Measurements from ENCODE around the gene HADHB. TPM values are rescaled to one million over a fixed set of nuclear protein-coding genes. Genes with fewer than 3 reads are reported as not detected.
A peak's percentile ranks its signal among the peaks of the same experiment; 100 is the strongest.

HADHB gene
- total RNA-seq, 3 donors from 2014 or later: 144 to 186 (median 149) TPM

GRCh38 chr2:26273501-26273900 is 28.8 kb downstream of the HADHB start:
- ATAC-seq: no peak
- TF ChIP-seq CTCF (IDR thresholded peaks at IDR 0.05): no peak

GRCh38 chr2:26274058-26274613 is 29.4 kb downstream of the HADHB start:
- no peaks in the 10 kb centered on the region for H3K9me3 ChIP-seq
- peak in 1 of 3 donors; percentile 48 for DNase-seq
- no peak overlapping the region for H3K4me3 ChIP-seq
- no peaks in the 10 kb centered on the region for H3K36me3 ChIP-seq (ENCODE audit: low read depth)
- no peaks in the 10 kb centered on the region for H3K4me1 ChIP-seq (ENCODE audit: low read depth)
- intact Hi-C loops (cut with DNase I, micrococcal nuclease): no loop called here
- ATAC-seq: peak; percentile 76
- TF ChIP-seq CTCF (IDR thresholded peaks at IDR 0.05): no peak

More at GRCh38 chr2:26273501-26273900, 28.8 kb downstream of the HADHB start:
- no peaks in the 10 kb centered on the region for H3K36me3 ChIP-seq (ENCODE audit: low read depth)
- no peak for DNase-seq
- H3K4me1 ChIP-seq (ENCODE audit: low read depth): no peaks in the 10 kb centered on the region
- H3K9me3 ChIP-seq: no peaks in the 10 kb centered on the region
- intact Hi-C loops (cut with DNase I, micrococcal nuclease): no loop called here
- H3K4me3 ChIP-seq: no peak overlapping the region

GRCh38 chr2:26276484-26277227 is 31.9 kb downstream of the HADHB start:
- Histone ChIP-seq H3K9me3 (no peaks in the 10 kb centered on the region), H3K4me1 (ENCODE audit: low read depth) (no peaks in the 10 kb centered on the region), H3K4me3 (no peak overlapping the region), H3K36me3 (ENCODE audit: low read depth) (no peaks in the 10 kb centered on the region)
- ATAC-seq (no peak), DNase-seq (no peak)
- intact Hi-C loops (cut with DNase I, micrococcal nuclease): no loop called here
- no peak for TF ChIP-seq CTCF (IDR thresholded peaks at IDR 0.05)

GRCh38 chr2:26279886-26280285 is 35.1 kb downstream of the HADHB start:
- intact Hi-C loops (cut with DNase I, micrococcal nuclease): no loop called here
- no peak for DNase-seq
- no peaks in the 10 kb centered on the region for H3K4me1 ChIP-seq (ENCODE audit: low read depth)

GRCh38 chr2:26281226-26281625 is 36.5 kb downstream of the HADHB start:
- no peak for TF ChIP-seq CTCF (IDR thresholded peaks at IDR 0.05)
- intact Hi-C loops (cut with DNase I, micrococcal nuclease): no loop called here
- DNase-seq (no peak), ATAC-seq (peak; percentile 70)
- H3K4me1 ChIP-seq (ENCODE audit: low read depth): no peaks in the 10 kb centered on the region
- H3K4me3 ChIP-seq: no peak overlapping the region
- no peaks in the 10 kb centered on the region for H3K9me3 ChIP-seq
- H3K36me3 ChIP-seq (ENCODE audit: low read depth): no peaks in the 10 kb centered on the region

More at GRCh38 chr2:26279886-26280285, 35.1 kb downstream of the HADHB start:
- Histone ChIP-seq H3K4me3 (no peak overlapping the region), H3K36me3 (ENCODE audit: low read depth) (no peaks in the 10 kb centered on the region), H3K9me3 (no peaks in the 10 kb centered on the region)
- no peak for TF ChIP-seq CTCF (IDR thresholded peaks at IDR 0.05)
- no peak for ATAC-seq

Measured in mucosa of descending colon (tissue), 3 donors.